ENCODE measurements around the gene SECISBP2. TPM values are rescaled to one million over a fixed set of nuclear protein-coding genes. Genes with fewer than 3 reads are reported as not detected.

The SECISBP2 gene
- total RNA-seq, 1 experiment from 2014 or later: 41.4 TPM

DNA sequence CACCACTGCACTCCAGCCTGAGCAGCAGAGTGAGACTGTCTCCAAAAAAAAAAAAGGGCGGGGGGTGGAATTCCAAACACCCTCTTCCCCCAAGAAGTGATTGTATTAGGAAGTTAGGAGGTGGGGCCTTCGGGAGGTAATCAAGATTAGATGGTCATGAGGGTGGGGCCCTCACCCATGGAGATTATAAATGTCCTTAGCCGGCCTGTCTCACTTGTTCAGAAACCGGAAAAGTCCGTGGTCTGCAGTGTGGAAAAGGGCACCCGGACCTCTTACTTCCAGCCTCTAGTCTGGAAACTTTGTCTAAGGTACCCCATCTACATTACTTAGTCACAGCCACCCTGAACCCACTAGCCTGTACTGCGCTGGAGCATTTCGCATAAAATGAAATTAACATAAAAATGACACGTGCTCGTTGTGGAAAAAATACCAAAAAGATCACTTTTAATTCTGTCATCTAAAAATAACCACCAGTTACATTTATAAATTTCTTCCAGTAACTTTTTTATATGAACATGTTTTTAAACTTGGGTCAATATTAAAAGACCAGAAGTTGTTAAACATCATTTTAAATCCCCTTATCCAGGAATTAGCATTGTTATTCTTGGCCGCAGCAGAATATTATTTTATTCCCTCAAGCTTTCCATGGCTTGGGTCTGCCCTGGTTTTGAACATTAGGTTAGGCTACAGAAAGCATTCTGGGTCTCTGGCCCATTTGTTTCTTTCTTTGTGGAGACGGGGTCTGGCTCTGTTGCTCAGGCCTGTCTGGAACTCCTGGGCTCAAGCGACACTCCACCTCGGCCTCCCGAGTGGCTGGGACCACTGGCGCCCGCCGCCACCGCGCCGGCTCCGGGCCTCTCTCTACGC lies 8.5 kb upstream of the SECISBP2 start:
- Histone ChIP-seq H3K4me3 (peak overlapping the region; percentile 89), H3K9me3 (ENCODE audit: insufficient read depth, low read depth) (no peaks in the 10 kb centered on the region), H4K20me1 (ENCODE audit: insufficient read depth) (peaks cover 18% of the 10 kb centered on the region; the same call in 1 of the 2 replicates), H3K4me2 (peak overlapping the region; percentile 99), H3K79me2 (ENCODE audit: low read depth) (peaks cover 54% of the 10 kb centered on the region), H3K4me1 (replicated peaks; ENCODE audit: insufficient read depth) (peaks cover 29% of the 10 kb centered on the region), H3F3A (ENCODE audit: insufficient read depth, low read depth) (peaks cover 16% of the 10 kb centered on the region), H3K36me3 (ENCODE audit: low read depth) (peaks cover 12% of the 10 kb centered on the region; the same call in 1 of the 2 replicates), H3K9me2 (ENCODE audit: insufficient read depth) (no peaks in the 10 kb centered on the region), H3K27ac (peak overlapping the region; percentile 93), H3K27me3 (ENCODE audit: insufficient read depth, low read depth) (no peaks in the 10 kb centered on the region), H2AFZ (peak overlapping the region; percentile 66; the same call in 1 of the 2 replicates)
- DNase-seq: peak; percentile 63 to 68
- TSS peak; percentile 88 for BruUV-seq (replicated peaks)
- POLR2A ChIA-PET (ENCODE audit: unreplicated experiment): interaction anchor here (0.6 to 0.9 kb wide), 3 partner anchors 130 to 1753 kb away, joined by 3 to 7 read pairs (median 4); no protein-coding TSS in a partner anchor
- TF ChIP-seq, protein P1, sequence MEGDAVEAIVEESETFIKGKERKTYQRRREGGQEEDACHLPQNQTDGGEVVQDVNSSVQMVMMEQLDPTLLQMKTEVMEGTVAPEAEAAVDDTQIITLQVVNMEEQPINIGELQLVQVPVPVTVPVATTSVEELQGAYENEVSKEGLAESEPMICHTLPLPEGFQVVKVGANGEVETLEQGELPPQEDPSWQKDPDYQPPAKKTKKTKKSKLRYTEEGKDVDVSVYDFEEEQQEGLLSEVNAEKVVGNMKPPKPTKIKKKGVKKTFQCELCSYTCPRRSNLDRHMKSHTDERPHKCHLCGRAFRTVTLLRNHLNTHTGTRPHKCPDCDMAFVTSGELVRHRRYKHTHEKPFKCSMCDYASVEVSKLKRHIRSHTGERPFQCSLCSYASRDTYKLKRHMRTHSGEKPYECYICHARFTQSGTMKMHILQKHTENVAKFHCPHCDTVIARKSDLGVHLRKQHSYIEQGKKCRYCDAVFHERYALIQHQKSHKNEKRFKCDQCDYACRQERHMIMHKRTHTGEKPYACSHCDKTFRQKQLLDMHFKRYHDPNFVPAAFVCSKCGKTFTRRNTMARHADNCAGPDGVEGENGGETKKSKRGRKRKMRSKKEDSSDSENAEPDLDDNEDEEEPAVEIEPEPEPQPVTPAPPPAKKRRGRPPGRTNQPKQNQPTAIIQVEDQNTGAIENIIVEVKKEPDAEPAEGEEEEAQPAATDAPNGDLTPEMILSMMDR (conservative IDR thresholded peaks at IDR 0.05): no peak
- TF ChIP-seq EZH2 (IDR thresholded peaks at IDR 0.05; ENCODE audit: low read depth): no peak
- intact Hi-C loops (cut with micrococcal nuclease; ENCODE audit: unreplicated experiment): loop anchor here (2.0 to 10.0 kb wide), 4 partner anchors 31 to 715 kb away; no protein-coding TSS in a partner anchor
- CTCF ChIA-PET: no interaction called here

DNA sequence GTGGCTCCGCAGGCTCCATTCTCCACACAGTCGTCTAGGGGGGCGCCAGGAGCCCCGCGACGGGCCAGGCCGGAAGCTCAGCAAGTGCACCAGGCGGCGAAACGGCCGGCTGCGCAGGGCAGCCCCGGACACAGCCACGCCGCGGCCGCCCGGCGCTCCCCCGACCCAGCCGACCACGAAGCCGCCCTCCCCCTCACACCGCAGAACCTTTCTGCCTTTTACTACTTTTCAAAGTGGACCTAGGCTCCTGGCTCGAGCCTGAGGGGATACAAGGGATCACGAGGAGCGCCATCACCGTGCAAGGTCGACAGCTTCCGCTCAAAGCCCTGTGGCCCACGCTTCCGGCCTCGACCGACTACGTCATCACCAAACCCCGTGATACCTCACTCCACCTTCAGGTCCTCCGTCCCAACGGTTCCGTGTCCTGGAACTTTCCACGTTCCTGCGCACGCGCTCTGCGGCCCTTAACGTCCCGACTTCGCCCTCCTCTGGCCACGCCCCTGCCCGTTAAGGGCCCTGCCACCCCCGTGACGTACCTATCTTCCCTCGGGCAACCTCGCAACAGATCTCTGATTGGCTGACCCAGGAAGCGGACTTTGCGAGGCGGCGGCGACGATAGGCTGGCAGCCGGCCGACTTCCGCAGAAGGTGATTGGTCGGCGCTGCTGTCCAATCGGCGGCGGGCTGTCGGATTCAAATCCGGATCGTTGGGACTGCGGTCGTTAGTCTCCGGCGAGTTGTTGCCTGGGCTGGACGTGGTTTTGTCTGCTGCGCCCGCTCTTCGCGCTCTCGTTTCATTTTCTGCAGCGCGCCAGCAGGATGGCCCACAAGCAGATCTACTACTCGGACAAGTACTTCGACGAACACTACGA lies 7.6 kb upstream of the SECISBP2 start, which contains the start of gene CKS2:
Gene CKS2, plus strand, starts transcription at position 721 of the 871 bp plus-strand sequence. Its CDS starts 98 bp downstream, at position 819.
- Histone ChIP-seq H3K9me3 (ENCODE audit: insufficient read depth, low read depth) (no peaks in the 10 kb centered on the region), H3K36me3 (ENCODE audit: low read depth) (peaks cover 18% of the 10 kb centered on the region; the same call in 1 of the 2 replicates), H3K4me2 (peak within 1 kb of the TSS; percentile 99), H3K27ac (peak within 1 kb of the TSS; percentile 93), H3K79me2 (ENCODE audit: low read depth) (peaks cover 63% of the 10 kb centered on the region), H4K20me1 (ENCODE audit: insufficient read depth) (peaks cover 18% of the 10 kb centered on the region; the same call in 1 of the 2 replicates), H3K4me1 (replicated peaks; ENCODE audit: insufficient read depth) (peaks cover 36% of the 10 kb centered on the region), H3F3A (ENCODE audit: insufficient read depth, low read depth) (peaks cover 25% of the 10 kb centered on the region), H3K9me2 (ENCODE audit: insufficient read depth) (no peaks in the 10 kb centered on the region), H2AFZ (peak within 1 kb of the TSS; percentile 66), H3K4me3 (peak within 1 kb of the TSS; percentile 91), H3K27me3 (ENCODE audit: insufficient read depth, low read depth) (no peaks in the 10 kb centered on the region)
- intact Hi-C loops (cut with micrococcal nuclease; ENCODE audit: unreplicated experiment): loop anchor here (2.0 to 10.0 kb wide), 3 partner anchors 173 to 716 kb away; no protein-coding TSS in a partner anchor
- no peak for TF ChIP-seq EZH2 (IDR thresholded peaks at IDR 0.05; ENCODE audit: low read depth)
- TF ChIP-seq, protein P1 (conservative IDR thresholded peaks at IDR 0.05): no peak
- ChIA-PET POLR2A (ENCODE audit: unreplicated experiment) (interaction anchor here (0.6 to 0.9 kb wide), 3 partner anchors 130 to 1752 kb away, joined by 3 to 7 read pairs (median 4); no protein-coding TSS in a partner anchor), CTCF (no interaction called here)
- DNase-seq: peak; percentile 99 to 100
- no TSS peak for BruUV-seq (replicated peaks)
